Small intestine (tissue), 7 donors: ENCODE results near the gene CARD19. TPM values are rescaled to one million over a fixed set of nuclear protein-coding genes. Genes with fewer than 3 reads are reported as not detected.
A peak's percentile ranks its signal among the peaks of the same experiment; 100 is the strongest.

Experiments used
- DNase-seq, 2 donors: peaks; one replicate each; pipeline versions ENCODE4 v3.0.0 to v3.0.0-alpha.2; 2013
- FAIRE-seq: peaks from 2 replicates; lab custom pipeline; 2012; peaks lifted over from hg19 to GRCh38; lab: Jason Lieb, UNC
- H3K27ac ChIP-seq, 3 donors: one replicate each; pipeline ENCODE4 v1.5.1; 2013; ENCODE audit warnings: low read length in 2 of 3, mild to moderate bottlenecking in 2 of 3, control low read depth in 1 of 3, inconsistent platforms in 1 of 3, low read depth in 1 of 3, moderate library complexity in 1 of 3
- H3K27me3 ChIP-seq, 3 donors: one replicate each; pipeline ENCODE4 v1.6.1; 2013; ENCODE audit warnings: low read length in 3 of 3, inconsistent platforms in 1 of 3; ENCODE audit not compliant: control insufficient read depth in 3 of 3, insufficient read depth in 3 of 3
- H3K36me3 ChIP-seq, 3 donors: one replicate each; pipeline ENCODE4 v1.6.1; 2013; ENCODE audit warnings: low read length in 3 of 3, inconsistent platforms in 1 of 3, low read depth in 1 of 3, mild to moderate bottlenecking in 1 of 3, moderate library complexity in 1 of 3; ENCODE audit not compliant: control insufficient read depth in 3 of 3, insufficient read depth in 2 of 3
- H3K4me1 ChIP-seq, 3 donors: one replicate each; pipeline ENCODE4 v1.6.1; 2013; ENCODE audit warnings: low read length in 2 of 3, inconsistent platforms in 1 of 3, low read depth in 1 of 3, mild to moderate bottlenecking in 1 of 3, moderate library complexity in 1 of 3; ENCODE audit not compliant: control insufficient read depth in 3 of 3, insufficient read depth in 2 of 3
- H3K4me3 ChIP-seq, 3 donors: one replicate each; pipeline ENCODE4 v1.5.1; 2013; ENCODE audit warnings: low read length in 3 of 3, control low read depth in 1 of 3, inconsistent platforms in 1 of 3, low read depth in 1 of 3, mild to moderate bottlenecking in 1 of 3, moderate library complexity in 1 of 3
- H3K9me3 ChIP-seq, 2 donors: one replicate each; pipeline ENCODE4 v1.6.1; 2013; ENCODE audit warnings: low read depth in 1 of 2, low read length in 1 of 2; ENCODE audit not compliant: control insufficient read depth in 2 of 2, insufficient read depth in 1 of 2
- WGBS, 3 donors: extraction: QIAGEN DNeasy Blood & Tissue Kit; methylation state at CpG; one replicate each; pipeline ENCODE4 v1.1.7; 2013; 5-methylcytosine and 5-hydroxymethylcytosine counted together
- polyA plus RNA-seq, 4 donors: library from polyadenylated mRNA; stranded (reverse) in 3 of 4; unstranded in 1 of 4; fragments of 200-250 nt in 3 of 4; fragments of 120-200 nt in 1 of 4; gene quantifications; one replicate each; pipeline versions ENCODE4 v1.2.1 to v1.2.3, GENCODE V29; 2013
- donor health status: healthy with polysubstance abuse.
- donor health status: control.
- donor health status: control.
- donor health status: Bipolar disorder and iron deficiency.
- donor health status: healthy.

Gene CARD19
- polyA plus RNA-seq, 4 donors = 32.7 to 45.6 (median 42.1) TPM

GRCh38 chr9:93130861-93131481 lies 35.0 kb downstream of the CARD19 start:
- WGBS, 3 donors = 62 to 84% (median 76%) methylated on average over 14 to 15 of the region's 15 CpGs
- peak overlapping the region in 2 of 3 donors; percentile 9 to 94 for H3K27ac ChIP-seq
- no peaks in the 10 kb centered on the region for H3K9me3 ChIP-seq
- H3K4me3 ChIP-seq = no peak overlapping the region
- DNase-seq (no peak), FAIRE-seq (no peak)
- H3K36me3 ChIP-seq = peaks cover 0 to 56% (median 0%) of the 10 kb centered on the region in 3 donors
- no peaks in the 10 kb centered on the region for H3K27me3 ChIP-seq
- H3K4me1 ChIP-seq = peaks cover 3 to 49% (median 7%) of the 10 kb centered on the region in 3 donors

GRCh38 chr9:93131599-93132286 lies 35.7 kb downstream of the CARD19 start:
- WGBS, 3 donors = 89 to 93% (median 90%) methylated on average over 13 of the region's 13 CpGs
- Histone ChIP-seq H3K27ac (peak overlapping the region in 2 of 3 donors; percentile 94 to 99), H3K27me3 (no peaks in the 10 kb centered on the region), H3K36me3 (peaks cover 0 to 51% (median 0%) of the 10 kb centered on the region in 3 donors), H3K9me3 (no peaks in the 10 kb centered on the region), H3K4me1 (peaks cover 3 to 43% (median 7%) of the 10 kb centered on the region in 3 donors), H3K4me3 (peak overlapping the region in 1 of 3 donors; percentile 92)
- FAIRE-seq (no peak), DNase-seq (no peak)

GRCh38 chr9:93132287-93132927 lies 36.4 kb downstream of the CARD19 start:
- no peaks in the 10 kb centered on the region for H3K27me3 ChIP-seq
- peaks cover 0 to 49% (median 0%) of the 10 kb centered on the region in 3 donors for H3K36me3 ChIP-seq
- peaks cover 3 to 37% (median 7%) of the 10 kb centered on the region in 3 donors for H3K4me1 ChIP-seq
- FAIRE-seq (no peak), DNase-seq (peak; percentile 25 to 57)
- 17 to 36% (median 34%) methylated on average over 7 to 12 of the region's 12 CpGs for WGBS, 3 donors
- H3K27ac ChIP-seq = peak overlapping the region in 2 of 3 donors; percentile 94 to 99
- no peaks in the 10 kb centered on the region for H3K9me3 ChIP-seq
- peak overlapping the region in 2 of 3 donors; percentile 89 to 92 for H3K4me3 ChIP-seq

GRCh38 chr9:93132946-93133680 lies 37.1 kb downstream of the CARD19 start:
- Histone ChIP-seq H3K27ac (peak overlapping the region; percentile 94 to 99 (median 94)), H3K9me3 (no peaks in the 10 kb centered on the region), H3K27me3 (peaks cover 0 to under 1% (median 0%) of the 10 kb centered on the region in 3 donors), H3K36me3 (peaks cover 0 to 43% (median 0%) of the 10 kb centered on the region in 3 donors), H3K4me1 (peaks cover 3 to 35% (median 7%) of the 10 kb centered on the region in 3 donors), H3K4me3 (peak overlapping the region in 2 of 3 donors; percentile 89 to 92)
- WGBS, 3 donors = 11 to 24% (median 16%) methylated on average over 21 of the region's 21 CpGs
- FAIRE-seq = no peak
- DNase-seq = no peak

- Histone ChIP-seq H3K27ac (peak overlapping the region; percentile 94 to 99 (median 94)), H3K27me3 (peaks cover 0 to 3% (median 0%) of the 10 kb centered on the region in 3 donors), H3K36me3 (peaks cover 0 to 38% (median 0%) of the 10 kb centered on the region in 3 donors), H3K9me3 (no peaks in the 10 kb centered on the region), H3K4me1 (peaks cover 3 to 35% (median 7%) of the 10 kb centered on the region in 3 donors), H3K4me3 (peak overlapping the region; percentile 59 to 92 (median 89))
- WGBS, 3 donors = 0 to 1% (median 1%) methylated on average over 16 to 34 of the region's 34 CpGs
- DNase-seq (peak; percentile 84 to 95), FAIRE-seq (no peak)
These were observed 37.6 kb downstream of the CARD19 start for GRCh38 chr9:93133681-93134014.

GRCh38 chr9:93134015-93134739 lies 38.2 kb downstream of the CARD19 start, which contains the start of gene NINJ1:
TSS of gene NINJ1 (minus strand) at chr9:93134251. CDS start at chr9:93134217, 34 bp downstream.
- 0 to 1% (median 0%) methylated on average over 47 to 78 of the region's 78 CpGs for WGBS, 3 donors
- FAIRE-seq (no peak), DNase-seq (peak; percentile 78 to 93)
- H3K4me3 ChIP-seq = peak within 1 kb of the TSS; percentile 59 to 92 (median 89)
- peaks cover 3 to 35% (median 7%) of the 10 kb centered on the region in 3 donors for H3K4me1 ChIP-seq
- H3K9me3 ChIP-seq = no peaks in the 10 kb centered on the region
- peaks cover 0 to 35% (median 0%) of the 10 kb centered on the region in 3 donors for H3K36me3 ChIP-seq
- H3K27ac ChIP-seq = peak within 1 kb of the TSS; percentile 94 to 99 (median 94)
- peaks cover 0 to 3% (median 0%) of the 10 kb centered on the region in 3 donors for H3K27me3 ChIP-seq

- 58 to 76% (median 64%) methylated on average over 14 of the region's 14 CpGs for WGBS, 3 donors
- Histone ChIP-seq H3K4me1 (peaks cover 3 to 35% (median 7%) of the 10 kb centered on the region in 3 donors), H3K27ac (peak overlapping the region; percentile 86 to 94 (median 87)), H3K36me3 (peaks cover 0 to 28% (median 0%) of the 10 kb centered on the region in 3 donors), H3K9me3 (no peaks in the 10 kb centered on the region), H3K4me3 (peak overlapping the region in 2 of 3 donors; percentile 89 to 92), H3K27me3 (peaks cover 0 to 3% (median 0%) of the 10 kb centered on the region in 3 donors)
- FAIRE-seq = no peak
- DNase-seq = no peak
These were observed 38.9 kb downstream of the CARD19 start for GRCh38 chr9:93134740-93135444.
